ENCODE results near the gene FUS. TPM values are rescaled to one million over a fixed set of nuclear protein-coding genes. Genes with fewer than 3 reads are reported as not detected.

FUS gene
- total and polyA plus RNA-seq, 2 donors (not counting 1 experiment from before 2014, with no cell fraction given) = 44.3 to 199 TPM

DNA sequence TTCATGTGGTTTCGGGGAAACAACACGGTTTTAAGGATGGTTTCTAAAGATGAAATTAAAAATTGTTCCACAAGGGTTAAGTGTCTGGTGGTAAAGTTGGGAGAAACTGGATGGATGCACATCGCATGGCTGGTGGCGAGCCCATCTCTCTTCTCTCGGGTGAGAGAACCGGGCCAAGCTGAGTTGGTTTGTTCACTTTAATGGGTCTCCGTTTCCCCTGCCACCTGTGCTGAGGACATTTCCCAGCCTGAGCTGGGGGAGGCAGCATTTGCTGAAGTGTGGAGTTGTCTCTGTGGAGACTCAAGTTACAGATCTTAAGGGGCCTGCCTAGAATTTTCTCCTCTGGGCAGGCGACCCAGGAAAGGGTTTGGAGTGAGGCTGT lies 7.9 kb downstream of the FUS start:
- H3K36me3 ChIP-seq (ENCODE audit: control insufficient read depth, insufficient read depth, low read length) = peaks cover 57% of the 10 kb centered on the region
- H4K20me1 ChIP-seq (ENCODE audit: control insufficient read depth, extremely low read depth, insufficient read depth, low read length) = peaks cover 5% of the 10 kb centered on the region
- peaks cover 77% of the 10 kb centered on the region for H3K79me2 ChIP-seq (ENCODE audit: control insufficient read depth, insufficient read depth, low read length)
- H3K27ac ChIP-seq (ENCODE audit: insufficient read depth, low read length) = no peak overlapping the region
- H3K4me1 ChIP-seq (ENCODE audit: control insufficient read depth, extremely low read depth, insufficient read depth, low read length) = peaks cover 6% of the 10 kb centered on the region
- no peak for DNase-seq (ENCODE audit: low read depth in 2 of 2)
- H3K27me3 ChIP-seq (ENCODE audit: control insufficient read depth, insufficient read depth, low read length) = no peaks in the 10 kb centered on the region
- no peak overlapping the region for H2AFZ ChIP-seq (ENCODE audit: low read length)
- no peak overlapping the region for H3K9ac ChIP-seq (ENCODE audit: insufficient read depth, low read length)
- no peak for TF ChIP-seq EZH2 (IDR thresholded peaks at IDR 0.05; ENCODE audit: low read length, missing control alignments)
- TF ChIP-seq, protein P1, sequence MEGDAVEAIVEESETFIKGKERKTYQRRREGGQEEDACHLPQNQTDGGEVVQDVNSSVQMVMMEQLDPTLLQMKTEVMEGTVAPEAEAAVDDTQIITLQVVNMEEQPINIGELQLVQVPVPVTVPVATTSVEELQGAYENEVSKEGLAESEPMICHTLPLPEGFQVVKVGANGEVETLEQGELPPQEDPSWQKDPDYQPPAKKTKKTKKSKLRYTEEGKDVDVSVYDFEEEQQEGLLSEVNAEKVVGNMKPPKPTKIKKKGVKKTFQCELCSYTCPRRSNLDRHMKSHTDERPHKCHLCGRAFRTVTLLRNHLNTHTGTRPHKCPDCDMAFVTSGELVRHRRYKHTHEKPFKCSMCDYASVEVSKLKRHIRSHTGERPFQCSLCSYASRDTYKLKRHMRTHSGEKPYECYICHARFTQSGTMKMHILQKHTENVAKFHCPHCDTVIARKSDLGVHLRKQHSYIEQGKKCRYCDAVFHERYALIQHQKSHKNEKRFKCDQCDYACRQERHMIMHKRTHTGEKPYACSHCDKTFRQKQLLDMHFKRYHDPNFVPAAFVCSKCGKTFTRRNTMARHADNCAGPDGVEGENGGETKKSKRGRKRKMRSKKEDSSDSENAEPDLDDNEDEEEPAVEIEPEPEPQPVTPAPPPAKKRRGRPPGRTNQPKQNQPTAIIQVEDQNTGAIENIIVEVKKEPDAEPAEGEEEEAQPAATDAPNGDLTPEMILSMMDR (conservative IDR thresholded peaks at IDR 0.05 in 1 of 2, IDR thresholded peaks at IDR 0.05 in 1 of 2; ENCODE audit: low read depth in 1 of 2, low read length in 2 of 2) = no peak
- no peaks in the 10 kb centered on the region for H3K9me3 ChIP-seq (ENCODE audit: control insufficient read depth, insufficient read depth, low read depth, low read length)
- no peak overlapping the region for H3K4me2 ChIP-seq (ENCODE audit: extremely low read depth, insufficient read depth, low read length)
- no peak overlapping the region for H3K4me3 ChIP-seq (replicated peaks in 1 of 4; ENCODE audit: control extremely low read depth in 1 of 4, insufficient read depth in 1 of 4, low read depth in 3 of 4, low read length in 4 of 4)

DNA sequence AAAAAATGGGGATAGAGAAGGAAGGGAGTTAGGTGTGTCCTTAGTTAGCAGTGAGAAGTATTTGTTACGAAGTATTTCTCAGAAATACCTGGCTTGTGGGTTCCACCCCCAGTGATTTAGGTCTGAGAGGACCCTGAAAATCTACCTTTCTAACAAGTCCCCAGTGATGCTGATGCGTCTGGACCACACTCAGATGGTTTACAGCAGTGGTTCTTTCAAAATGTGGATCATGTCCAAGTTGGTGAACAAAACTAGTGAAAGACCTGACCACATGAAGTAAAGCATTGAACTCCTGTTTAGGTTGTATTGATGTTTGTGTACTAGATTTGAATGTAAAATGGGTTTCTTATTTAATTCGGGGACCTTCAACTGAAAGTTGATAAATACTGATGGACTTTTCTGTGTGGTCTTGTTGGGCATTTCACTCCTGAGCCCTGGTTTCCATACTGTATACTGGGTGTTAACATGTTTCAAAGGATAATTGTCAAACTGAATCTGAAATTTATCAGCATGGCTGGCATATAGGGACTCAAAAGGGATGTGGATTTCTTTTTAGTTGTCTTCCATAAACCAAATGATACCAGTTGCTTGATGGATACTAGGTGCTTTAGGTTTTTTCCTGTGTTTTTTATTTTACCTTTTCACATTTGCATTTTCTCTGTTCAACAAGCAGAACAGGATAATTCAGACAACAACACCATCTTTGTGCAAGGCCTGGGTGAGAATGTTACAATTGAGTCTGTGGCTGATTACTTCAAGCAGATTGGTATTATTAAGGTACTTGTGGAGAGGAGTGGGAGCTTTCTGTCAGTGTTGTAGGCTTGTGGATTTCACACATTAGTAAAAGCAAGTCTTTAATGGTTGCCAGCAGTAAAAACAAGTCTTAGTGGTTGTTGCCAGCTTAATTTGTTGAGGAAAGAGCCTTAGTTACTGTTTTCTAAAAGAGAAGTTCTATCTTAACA lies 8.8 kb downstream of the FUS start:
- TF ChIP-seq, protein P1 (conservative IDR thresholded peaks at IDR 0.05 in 1 of 2, IDR thresholded peaks at IDR 0.05 in 1 of 2; ENCODE audit: low read depth in 1 of 2, low read length in 2 of 2) = no peak
- no peak for TF ChIP-seq EZH2 (IDR thresholded peaks at IDR 0.05; ENCODE audit: low read length, missing control alignments)
- no peaks in the 10 kb centered on the region for H4K20me1 ChIP-seq (ENCODE audit: control insufficient read depth, extremely low read depth, insufficient read depth, low read length)

DNA sequence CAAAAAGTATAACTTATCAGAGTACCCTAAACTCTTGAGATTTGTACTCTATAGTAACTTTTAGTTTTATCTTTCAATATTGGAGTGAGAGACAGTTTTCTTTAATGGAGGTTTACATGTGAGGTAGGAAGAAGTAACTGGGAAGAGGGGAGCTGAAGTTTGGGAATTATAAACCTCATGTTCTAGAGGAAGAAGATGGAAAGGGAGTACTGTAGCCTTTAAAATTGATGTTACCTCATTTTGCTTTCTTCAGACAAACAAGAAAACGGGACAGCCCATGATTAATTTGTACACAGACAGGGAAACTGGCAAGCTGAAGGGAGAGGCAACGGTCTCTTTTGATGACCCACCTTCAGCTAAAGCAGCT lies 9.5 kb downstream of the FUS start:
- no peak overlapping the region for H3K4me2 ChIP-seq (ENCODE audit: extremely low read depth, insufficient read depth, low read length)
- H3K4me3 ChIP-seq (replicated peaks in 1 of 4; ENCODE audit: control extremely low read depth in 1 of 4, insufficient read depth in 1 of 4, low read depth in 3 of 4, low read length in 4 of 4) = no peak overlapping the region
- no peaks in the 10 kb centered on the region for H4K20me1 ChIP-seq (ENCODE audit: control insufficient read depth, extremely low read depth, insufficient read depth, low read length)
- no peaks in the 10 kb centered on the region for H3K9me3 ChIP-seq (ENCODE audit: control insufficient read depth, insufficient read depth, low read depth, low read length)
- peaks cover 58% of the 10 kb centered on the region for H3K36me3 ChIP-seq (ENCODE audit: control insufficient read depth, insufficient read depth, low read length)
- H2AFZ ChIP-seq (ENCODE audit: low read length) = no peak overlapping the region
- TF ChIP-seq EZH2 (IDR thresholded peaks at IDR 0.05; ENCODE audit: low read length, missing control alignments) = no peak
- TF ChIP-seq, protein P1 (conservative IDR thresholded peaks at IDR 0.05 in 1 of 2, IDR thresholded peaks at IDR 0.05 in 1 of 2; ENCODE audit: low read depth in 1 of 2, low read length in 2 of 2) = no peak
- H3K9ac ChIP-seq (ENCODE audit: insufficient read depth, low read length) = no peak overlapping the region
- no peaks in the 10 kb centered on the region for H3K27me3 ChIP-seq (ENCODE audit: control insufficient read depth, insufficient read depth, low read length)
- DNase-seq (ENCODE audit: low read depth in 2 of 2) = no peak
- H3K27ac ChIP-seq (ENCODE audit: insufficient read depth, low read length) = no peak overlapping the region
- peaks cover 61% of the 10 kb centered on the region for H3K79me2 ChIP-seq (ENCODE audit: control insufficient read depth, insufficient read depth, low read length)
- peaks cover 3% of the 10 kb centered on the region for H3K4me1 ChIP-seq (ENCODE audit: control insufficient read depth, extremely low read depth, insufficient read depth, low read length)

More for the DNA sequence above, 8.8 kb downstream of the FUS start:
- peaks cover 3% of the 10 kb centered on the region for H3K4me1 ChIP-seq (ENCODE audit: control insufficient read depth, extremely low read depth, insufficient read depth, low read length)
- H3K27ac ChIP-seq (ENCODE audit: insufficient read depth, low read length) = no peak overlapping the region
- peaks cover 60% of the 10 kb centered on the region for H3K36me3 ChIP-seq (ENCODE audit: control insufficient read depth, insufficient read depth, low read length)
- peaks cover 68% of the 10 kb centered on the region for H3K79me2 ChIP-seq (ENCODE audit: control insufficient read depth, insufficient read depth, low read length)
- no peak overlapping the region for H3K4me2 ChIP-seq (ENCODE audit: extremely low read depth, insufficient read depth, low read length)
- H3K9ac ChIP-seq (ENCODE audit: insufficient read depth, low read length) = no peak overlapping the region
- H3K27me3 ChIP-seq (ENCODE audit: control insufficient read depth, insufficient read depth, low read length) = no peaks in the 10 kb centered on the region
- H3K9me3 ChIP-seq (ENCODE audit: control insufficient read depth, insufficient read depth, low read depth, low read length) = no peaks in the 10 kb centered on the region
- no peak overlapping the region for H3K4me3 ChIP-seq (replicated peaks in 1 of 4; ENCODE audit: control extremely low read depth in 1 of 4, insufficient read depth in 1 of 4, low read depth in 3 of 4, low read length in 4 of 4)
- H2AFZ ChIP-seq (ENCODE audit: low read length) = no peak overlapping the region
- no peak for DNase-seq (ENCODE audit: low read depth in 2 of 2)
